GM12891 (cell line): Measurements from ENCODE around the gene RPP21.

Experiments
- PAX5 ChIP-seq: IDR thresholded peaks from 2 replicates; pipeline ENCODE4 v1.6.1; 2011; ENCODE audit warnings: low read length, moderate library complexity, mild to moderate bottlenecking; ENCODE audit not compliant: insufficient read depth, severe bottlenecking
- POLR2A ChIP-seq: IDR thresholded peaks from 2 replicates; pipeline ENCODE4 v1.6.1; 2011; ENCODE audit warnings: low read depth, low read length, control low read depth
- POLR2AphosphoS5 ChIP-seq: IDR thresholded peaks from 2 replicates; pipeline ENCODE4 v1.6.1; 2011; ENCODE audit warnings: low read depth, low read length, control low read depth
- POU2F2 ChIP-seq: IDR thresholded peaks from 2 replicates; pipeline ENCODE4 v1.6.1; 2011; ENCODE audit warnings: low read depth, mild to moderate bottlenecking, control low read depth, low read length, moderate library complexity
- SPI1 ChIP-seq: IDR thresholded peaks from 2 replicates; pipeline ENCODE4 v1.6.1; 2011; ENCODE audit warnings: low read depth, low read length, control low read depth
- TAF1 ChIP-seq: IDR thresholded peaks from 2 replicates; pipeline ENCODE4 v1.6.1; 2011; ENCODE audit warnings: low read depth, low read length, control low read depth

GRCh38 chr6:30319146-30319835, 25.7 kb upstream of the RPP21 start:
- TF ChIP-seq TAF1 (no peak), POLR2A (no peak), POLR2AphosphoS5 (no peak), POU2F2 (no peak), PAX5 (no peak), SPI1 (no peak)
